Panc1 (cell line): ENCODE data around the gene MAP3K4. TPM values are rescaled to one million over a fixed set of nuclear protein-coding genes. Genes with fewer than 3 reads are reported as not detected.

Source experiments
- ATAC-seq: fragments of 200-7000 bp; cut with Tn5 transposase; 2 replicates; pipeline ENCODE4 v1.9.1; 2020; ENCODE audit warnings: mild to moderate bottlenecking, moderate library complexity
- BruUV-seq: library from RNA; stranded (reverse); fragments of 400-500 nt; replicated peaks from 2 replicates; lab custom pipeline; 2021; lab: Mats Ljungman, UMichigan
- CTCF ChIA-PET: fragments of 300-600 bp; sonication (Branson Sonifier 250); formaldehyde crosslinking; loops from one replicate; lab custom pipeline; 2022; ENCODE audit warnings: antibody characterized with exemption; lab: Charles Lee
- POLR2A ChIA-PET: fragments of 300-600 bp; sonication (Branson Sonifier 250); formaldehyde crosslinking; loops from one replicate; lab custom pipeline; 2022; ENCODE audit warnings: antibody characterized with exemption; lab: Charles Lee
- DNase-seq: peaks from one replicate; pipeline ENCODE4 v3.0.0-alpha.2; 2010; ENCODE audit warnings: low read depth, low spot score
- H3K27ac ChIP-seq: 2 replicates; pipeline ENCODE4 v1.5.1; 2011; ENCODE audit warnings: mild to moderate bottlenecking, low read length, inconsistent platforms
- H3K27me3 ChIP-seq: fragments of 200-500 bp; sonication (Bioruptor generic); 2 replicates; pipeline ENCODE4 v1.6.0; 2014; ENCODE audit warnings: low read length, inconsistent platforms; ENCODE audit not compliant: control insufficient read depth, insufficient read depth
- H3K36me3 ChIP-seq: fragments of 200-500 bp; sonication (Bioruptor generic); 2 replicates; pipeline ENCODE4 v1.5.1; 2014; ENCODE audit warnings: inconsistent platforms, mild to moderate bottlenecking, low read length, moderate library complexity; ENCODE audit not compliant: control insufficient read depth, insufficient read depth
- H3K4me1 ChIP-seq: 2 replicates; pipeline ENCODE4 v1.5.1; 2011; ENCODE audit warnings: inconsistent platforms, mild to moderate bottlenecking, low read length, moderate library complexity; ENCODE audit not compliant: control insufficient read depth, insufficient read depth
- H3K4me3 ChIP-seq, 2 experiments: 2 replicates each; pipeline ENCODE4 v1.5.1; 2011 to 2012; ENCODE audit warnings: low read depth in 2 of 2, low read length in 2 of 2, mild to moderate bottlenecking in 2 of 2, inconsistent platforms in 1 of 2, moderate library complexity in 1 of 2
- H3K9me3 ChIP-seq: fragments of 200-500 bp; sonication (Bioruptor generic); 2 replicates; pipeline ENCODE4 v1.5.1; 2014; ENCODE audit warnings: low read depth, mild to moderate bottlenecking, inconsistent platforms, low read length, moderate library complexity; ENCODE audit not compliant: control insufficient read depth, insufficient read depth
- POLR2AphosphoS5 ChIP-seq: IDR thresholded peaks from 2 replicates; pipeline ENCODE4 v1.6.1; 2012; ENCODE audit warnings: mild to moderate bottlenecking, low read depth, low read length, moderate library complexity
- REST ChIP-seq, 2 experiments: IDR thresholded peaks; 2 replicates each; pipeline ENCODE4 v1.6.1; 2011 to 2012; ENCODE audit warnings: low read depth in 2 of 2, control low read depth in 1 of 2, low read length in 1 of 2, mild to moderate bottlenecking in 1 of 2, moderate library complexity in 1 of 2; ENCODE audit not compliant: insufficient read depth in 1 of 2
- SIN3A ChIP-seq: IDR thresholded peaks from 2 replicates; pipeline ENCODE4 v1.6.1; 2012; ENCODE audit warnings: low read depth, mild to moderate bottlenecking, low read length, moderate library complexity, borderline replicate concordance; ENCODE audit not compliant: insufficient read depth
- TCF7L2 ChIP-seq: IDR thresholded peaks from 2 replicates; pipeline ENCODE4 v1.6.1; 2011; ENCODE audit warnings: mild to moderate bottlenecking, low read depth, low read length, inconsistent platforms
- in situ Hi-C: cut with HindIII; loops from 2 replicates; pipeline ENCODE4 v1.10.0; 2016; ENCODE audit warnings: low sequenced_read_pairs, low pct_unique_long_range_greater_than_20kb
- intact Hi-C: fragments of 100-400 bp; cut with micrococcal nuclease; formaldehyde crosslinking; loops from one replicate; pipeline ENCODE4 v1.10.0; 2022; ENCODE audit not compliant: unreplicated experiment
- total RNA-seq: library from RNA; stranded (reverse); gene quantifications from one replicate; pipeline ENCODE4 v1.2.1, GENCODE V29; 2021; ENCODE audit not compliant: unreplicated experiment
- TF ChIP-seq, protein P1 (sequence below): fragments of 450-650 bp; IDR thresholded peaks from 2 replicates; pipeline ENCODE4 v1.5.1; 2017; ENCODE audit warnings: mild to moderate bottlenecking

Gene MAP3K4
- total RNA-seq, 1 experiment from 2014 or later = 49.3 TPM

GRCh38 chr6:161082215-161082614 lies 90.6 kb downstream of the MAP3K4 start:
- no peak overlapping the region for H3K27ac ChIP-seq
- H3K4me3 ChIP-seq = no peak overlapping the region
- peaks cover 11% of the 10 kb centered on the region for H3K36me3 ChIP-seq
- POLR2A ChIA-PET = no interaction called here
- ATAC-seq = no peak
- in situ Hi-C loops (no loop called here), intact Hi-C loops (no loop called here)
- no TSS peak for BruUV-seq
- H3K9me3 ChIP-seq = no peaks in the 10 kb centered on the region
- H3K4me1 ChIP-seq = no peaks in the 10 kb centered on the region
- no peak for DNase-seq
- no peaks in the 10 kb centered on the region for H3K27me3 ChIP-seq
- TF ChIP-seq REST (IDR thresholded peaks at IDR 0.05; ENCODE audit: insufficient read depth in 1 of 2, low read depth in 2 of 2, low read length in 1 of 2) (no peak), POLR2AphosphoS5 (no peak)
- CTCF ChIA-PET = no interaction called here

DNA sequence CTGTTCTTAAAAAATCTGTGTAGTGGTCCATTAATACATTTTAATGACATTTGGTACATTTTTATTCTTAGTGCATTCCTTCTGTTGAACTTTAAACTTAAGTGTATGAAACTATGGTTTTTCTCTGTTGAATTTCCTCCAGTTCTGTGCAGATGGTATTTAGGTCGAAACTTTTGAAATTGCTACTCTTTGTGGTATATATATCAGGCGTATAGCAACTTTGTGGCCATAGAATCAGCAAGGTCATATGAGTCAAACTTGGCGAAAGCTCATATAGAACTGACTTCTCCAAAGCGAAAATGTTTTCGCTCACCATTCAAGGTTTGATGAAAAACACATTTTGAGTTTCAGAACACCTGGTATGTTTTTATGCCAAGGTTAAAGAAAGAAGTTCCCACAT lies 93.7 kb downstream of the MAP3K4 start:
- Histone ChIP-seq H3K4me1 (no peaks in the 10 kb centered on the region), H3K27ac (no peak overlapping the region), H3K9me3 (no peaks in the 10 kb centered on the region), H3K27me3 (no peaks in the 10 kb centered on the region), H3K4me3 (no peak overlapping the region), H3K36me3 (peaks cover 20% of the 10 kb centered on the region)
- CTCF ChIA-PET = no interaction called here
- no peak for ATAC-seq
- BruUV-seq = no TSS peak
- in situ Hi-C loops = no loop called here
- POLR2A ChIA-PET = no interaction called here
- TF ChIP-seq, protein P1, sequence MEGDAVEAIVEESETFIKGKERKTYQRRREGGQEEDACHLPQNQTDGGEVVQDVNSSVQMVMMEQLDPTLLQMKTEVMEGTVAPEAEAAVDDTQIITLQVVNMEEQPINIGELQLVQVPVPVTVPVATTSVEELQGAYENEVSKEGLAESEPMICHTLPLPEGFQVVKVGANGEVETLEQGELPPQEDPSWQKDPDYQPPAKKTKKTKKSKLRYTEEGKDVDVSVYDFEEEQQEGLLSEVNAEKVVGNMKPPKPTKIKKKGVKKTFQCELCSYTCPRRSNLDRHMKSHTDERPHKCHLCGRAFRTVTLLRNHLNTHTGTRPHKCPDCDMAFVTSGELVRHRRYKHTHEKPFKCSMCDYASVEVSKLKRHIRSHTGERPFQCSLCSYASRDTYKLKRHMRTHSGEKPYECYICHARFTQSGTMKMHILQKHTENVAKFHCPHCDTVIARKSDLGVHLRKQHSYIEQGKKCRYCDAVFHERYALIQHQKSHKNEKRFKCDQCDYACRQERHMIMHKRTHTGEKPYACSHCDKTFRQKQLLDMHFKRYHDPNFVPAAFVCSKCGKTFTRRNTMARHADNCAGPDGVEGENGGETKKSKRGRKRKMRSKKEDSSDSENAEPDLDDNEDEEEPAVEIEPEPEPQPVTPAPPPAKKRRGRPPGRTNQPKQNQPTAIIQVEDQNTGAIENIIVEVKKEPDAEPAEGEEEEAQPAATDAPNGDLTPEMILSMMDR = no peak
- TF ChIP-seq SIN3A = no peak
- no peak for TF ChIP-seq REST (IDR thresholded peaks at IDR 0.05; ENCODE audit: insufficient read depth in 1 of 2, low read depth in 2 of 2, low read length in 1 of 2)
- no peak for TF ChIP-seq TCF7L2
- TF ChIP-seq POLR2AphosphoS5 = no peak
- DNase-seq = no peak
- intact Hi-C loops = no loop called here
